Colonic mucosa (tissue), 4 donors: Measurements from ENCODE around the gene IL22RA2. TPM values are rescaled to one million over a fixed set of nuclear protein-coding genes. Genes with fewer than 3 reads are reported as not detected.
"Not testable (repeated sequence)": the region's sequence is repeated elsewhere in the genome, so short reads cannot be mapped to it uniquely, and the experiment has no call there.

ENCODE experiments used
- DNase-seq: peaks from one replicate; pipeline ENCODE4 v3.0.0-alpha.2; 2020
- H3K27ac ChIP-seq: fragments of 200-600 bp; one replicate; pipeline ENCODE4 v1.8.0; 2021
- H3K27me3 ChIP-seq: fragments of 200-600 bp; one replicate; pipeline ENCODE4 v1.8.0; 2021
- H3K36me3 ChIP-seq: fragments of 200-600 bp; one replicate; pipeline ENCODE4 v1.8.0; 2021
- H3K4me1 ChIP-seq: fragments of 200-600 bp; one replicate; pipeline ENCODE4 v1.8.0; 2021; ENCODE audit warnings: mild to moderate bottlenecking
- H3K4me3 ChIP-seq: fragments of 200-600 bp; one replicate; pipeline ENCODE4 v1.8.0; 2021
- H3K9ac ChIP-seq, 2 donors: one replicate each; pipeline ENCODE4 v1.7.0; 2013; ENCODE audit warnings: control low read depth in 2 of 2, low read depth in 2 of 2, low read length in 2 of 2
- H3K9me3 ChIP-seq: fragments of 200-600 bp; one replicate; pipeline ENCODE4 v1.8.0; 2021
- intact Hi-C: fragments of 100-400 bp; cut with DNase I; formaldehyde crosslinking; loops from one replicate; pipeline ENCODE4 v1.14.1; 2022
- total RNA-seq, 2 donors: library from RNA; stranded (reverse); fragmentation: NEBNext Ultra II Directional in 1 of 2; extraction: Animal tissue kit (Norgen Biotek cat#: 25700) in 1 of 2; gene quantifications; one replicate each; pipeline ENCODE4 v1.2.1, GENCODE V29; 2021
- TF ChIP-seq, protein P1 (sequence below): fragments of 200-600 bp; IDR thresholded peaks from one replicate; pipeline ENCODE4 v1.8.0; 2022; ENCODE audit warnings: antibody characterized with exemption, mild to moderate bottlenecking
- donor health status: healthy.
- donor health status: DM: no; HTN: no; CAD: no.
- donor health status: DM: no; HTN: no; CAD: no.

The IL22RA2 gene
- total RNA-seq, 2 donors from 2014 or later = 0.21 TPM; not detected in 1

DNA sequence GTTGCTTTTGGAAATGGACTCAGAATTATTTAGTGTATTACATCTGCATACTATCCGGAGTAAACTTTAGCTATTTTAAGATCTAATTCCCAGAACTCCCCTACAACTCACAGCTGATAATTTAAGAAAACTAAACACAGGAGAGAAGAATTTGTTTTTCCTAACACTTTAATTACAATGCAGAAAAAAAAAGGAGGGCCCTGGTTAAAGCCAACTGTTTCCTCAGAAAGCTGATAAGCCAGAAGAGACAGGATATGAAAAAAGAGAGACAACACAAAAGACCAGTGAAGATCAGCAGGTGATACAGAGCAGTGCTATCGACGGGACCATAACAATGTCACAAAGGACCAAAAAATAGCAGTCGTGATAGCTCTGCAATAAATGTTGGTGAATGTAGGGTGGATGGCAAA, 39.9 kb upstream of the IL22RA2 start:
- intact Hi-C loops = no loop called here
- no peaks in the 10 kb centered on the region for H3K36me3 ChIP-seq
- DNase-seq = no peak
- no peaks in the 10 kb centered on the region for H3K9me3 ChIP-seq
- TF ChIP-seq, protein P1, sequence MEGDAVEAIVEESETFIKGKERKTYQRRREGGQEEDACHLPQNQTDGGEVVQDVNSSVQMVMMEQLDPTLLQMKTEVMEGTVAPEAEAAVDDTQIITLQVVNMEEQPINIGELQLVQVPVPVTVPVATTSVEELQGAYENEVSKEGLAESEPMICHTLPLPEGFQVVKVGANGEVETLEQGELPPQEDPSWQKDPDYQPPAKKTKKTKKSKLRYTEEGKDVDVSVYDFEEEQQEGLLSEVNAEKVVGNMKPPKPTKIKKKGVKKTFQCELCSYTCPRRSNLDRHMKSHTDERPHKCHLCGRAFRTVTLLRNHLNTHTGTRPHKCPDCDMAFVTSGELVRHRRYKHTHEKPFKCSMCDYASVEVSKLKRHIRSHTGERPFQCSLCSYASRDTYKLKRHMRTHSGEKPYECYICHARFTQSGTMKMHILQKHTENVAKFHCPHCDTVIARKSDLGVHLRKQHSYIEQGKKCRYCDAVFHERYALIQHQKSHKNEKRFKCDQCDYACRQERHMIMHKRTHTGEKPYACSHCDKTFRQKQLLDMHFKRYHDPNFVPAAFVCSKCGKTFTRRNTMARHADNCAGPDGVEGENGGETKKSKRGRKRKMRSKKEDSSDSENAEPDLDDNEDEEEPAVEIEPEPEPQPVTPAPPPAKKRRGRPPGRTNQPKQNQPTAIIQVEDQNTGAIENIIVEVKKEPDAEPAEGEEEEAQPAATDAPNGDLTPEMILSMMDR = no peak
- no peak overlapping the region for H3K9ac ChIP-seq
- peaks cover 7% of the 10 kb centered on the region for H3K4me1 ChIP-seq
- no peak overlapping the region for H3K4me3 ChIP-seq
- H3K27ac ChIP-seq = no peak overlapping the region
- no peaks in the 10 kb centered on the region for H3K27me3 ChIP-seq

DNA sequence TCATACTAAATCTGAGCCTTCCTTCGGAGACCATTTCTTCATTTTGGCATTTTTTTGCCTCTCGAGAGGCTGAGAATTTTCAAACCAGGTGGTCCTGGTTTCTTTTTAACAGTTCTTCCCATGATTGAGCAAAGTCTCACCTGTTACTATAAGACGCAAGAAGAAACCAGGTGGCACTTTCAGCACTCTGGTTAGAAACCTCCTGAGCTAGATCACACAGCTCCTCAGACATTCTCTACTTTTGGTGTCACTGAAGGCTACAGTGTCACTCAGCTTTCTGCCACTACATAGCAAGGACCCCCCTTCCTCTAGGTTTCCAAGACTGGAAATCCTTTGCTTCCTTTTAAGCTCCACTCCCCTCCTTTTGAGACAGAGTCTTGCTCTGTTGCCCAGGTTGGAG, 38.5 kb upstream of the IL22RA2 start:
- intact Hi-C loops = no loop called here
- H3K9ac ChIP-seq = no peak overlapping the region
- H3K4me3 ChIP-seq = no peak overlapping the region
- no peak for DNase-seq
- TF ChIP-seq, protein P1 = no peak
- no peaks in the 10 kb centered on the region for H3K36me3 ChIP-seq
- H3K9me3 ChIP-seq = no peaks in the 10 kb centered on the region
- no peak overlapping the region for H3K27ac ChIP-seq
- no peaks in the 10 kb centered on the region for H3K27me3 ChIP-seq
- H3K4me1 ChIP-seq = peaks cover 2% of the 10 kb centered on the region

DNA sequence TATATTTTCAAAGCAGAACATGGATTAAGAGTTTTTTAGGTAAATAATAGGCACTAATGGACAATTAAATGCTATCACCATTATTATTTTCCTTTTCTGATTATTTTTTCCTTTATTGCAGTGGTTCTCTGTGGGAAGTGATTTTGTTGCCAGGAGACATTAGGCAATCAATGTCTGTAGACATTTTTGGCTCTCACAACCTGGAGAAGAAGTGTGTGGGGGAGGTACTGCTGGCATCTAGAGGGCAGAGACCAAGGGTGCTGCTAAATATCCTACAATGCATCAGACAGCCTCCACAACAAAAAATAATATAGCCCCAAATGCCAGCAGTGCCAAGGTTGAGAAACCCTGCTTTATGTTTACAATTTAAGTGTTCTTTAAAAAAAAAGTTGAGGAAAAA, 37.5 kb upstream of the IL22RA2 start:
- Histone ChIP-seq H3K9me3 (no peaks in the 10 kb centered on the region), H3K27ac (no peak overlapping the region), H3K9ac (no peak overlapping the region), H3K27me3 (no peaks in the 10 kb centered on the region), H3K4me3 (no peak overlapping the region), H3K4me1 (no peaks in the 10 kb centered on the region), H3K36me3 (no peaks in the 10 kb centered on the region)
- intact Hi-C loops = no loop called here
- no peak for DNase-seq
- TF ChIP-seq, protein P1 = no peak

DNA sequence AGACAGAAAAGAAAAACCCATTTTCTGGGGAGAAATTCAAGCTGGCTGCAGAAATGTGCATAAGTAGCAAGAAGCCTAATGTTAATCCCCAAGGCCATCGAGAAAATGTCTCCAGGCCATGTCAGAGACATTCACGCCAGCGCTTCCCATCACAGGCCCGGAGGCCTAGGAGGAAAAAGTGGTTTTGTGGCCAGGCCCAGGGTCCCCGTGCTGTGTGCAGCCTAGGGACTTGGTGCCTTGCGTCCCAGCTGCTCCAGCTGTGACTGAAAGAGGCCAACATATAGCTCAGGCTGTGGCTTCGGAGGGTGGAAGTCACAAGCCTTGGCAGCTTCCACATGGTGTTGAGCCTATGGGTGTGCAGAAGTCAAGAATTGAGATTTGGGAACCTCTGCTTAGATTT, 34.8 kb upstream of the IL22RA2 start:
- H3K4me1 ChIP-seq = no peaks in the 10 kb centered on the region
- no peak overlapping the region for H3K27ac ChIP-seq
- DNase-seq = no peak
- no peaks in the 10 kb centered on the region for H3K27me3 ChIP-seq
- TF ChIP-seq, protein P1 = no peak
- H3K36me3 ChIP-seq = peaks cover 4% of the 10 kb centered on the region
- H3K9me3 ChIP-seq = no peaks in the 10 kb centered on the region
- no peak overlapping the region for H3K9ac ChIP-seq
- intact Hi-C loops = no loop called here
- H3K4me3 ChIP-seq = no peak overlapping the region

DNA sequence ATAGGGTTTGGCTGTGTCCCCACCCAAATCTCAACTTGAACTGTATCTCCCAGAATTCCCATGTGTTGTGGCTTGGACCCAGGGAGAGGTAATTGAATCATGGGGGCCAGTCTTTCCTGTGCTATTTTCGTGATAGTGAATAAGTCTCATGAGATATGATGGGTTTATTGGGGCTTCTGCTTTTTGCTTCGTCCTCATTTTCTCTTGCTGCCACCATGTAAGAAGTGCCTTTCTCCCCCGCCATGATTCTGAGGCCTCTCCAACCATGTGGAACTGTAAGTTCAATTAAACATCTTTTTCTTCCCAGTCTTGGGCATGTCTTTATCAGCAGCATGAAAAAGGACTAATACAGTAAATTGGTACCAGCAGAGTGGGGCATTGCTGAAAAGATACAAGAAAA, 34.0 kb upstream of the IL22RA2 start:
- H3K9me3 ChIP-seq, H3K27ac ChIP-seq, H3K4me3 ChIP-seq, H3K27me3 ChIP-seq, intact Hi-C loops, H3K9ac ChIP-seq, H3K36me3 ChIP-seq, H3K4me1 ChIP-seq, DNase-seq: not testable (repeated sequence)

DNA sequence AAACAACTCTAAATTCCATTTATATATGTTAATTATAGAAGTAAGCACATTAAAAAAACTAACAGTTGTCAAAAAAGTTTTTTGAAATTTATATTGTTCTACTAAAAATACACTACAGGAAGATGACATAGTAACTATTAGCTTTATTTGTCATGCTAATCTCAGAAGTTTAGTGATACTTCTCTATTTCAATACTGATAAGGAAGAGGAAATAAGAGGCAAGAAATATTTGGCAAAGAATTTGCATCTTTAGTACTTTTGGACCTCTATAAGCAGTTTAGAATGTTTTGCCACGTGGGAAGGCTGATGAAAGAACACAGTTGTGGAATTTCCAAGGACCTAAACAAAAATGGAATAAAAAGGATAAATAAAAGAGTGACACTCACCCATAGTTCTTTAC, 33.1 kb upstream of the IL22RA2 start:
- Histone ChIP-seq H3K9ac (no peak overlapping the region), H3K27me3 (no peaks in the 10 kb centered on the region), H3K4me1 (no peaks in the 10 kb centered on the region), H3K9me3 (no peaks in the 10 kb centered on the region), H3K27ac (no peak overlapping the region), H3K36me3 (peaks cover 4% of the 10 kb centered on the region), H3K4me3 (no peak overlapping the region)
- TF ChIP-seq, protein P1 = no peak
- DNase-seq = no peak
- intact Hi-C loops = no loop called here
